H1 (cell line): ENCODE measurements around the gene EPHA1.

ENCODE experiments used
- BRCA1 ChIP-seq: IDR thresholded peaks from 2 replicates; pipeline ENCODE4 v1.6.1; 2012; ENCODE audit warnings: low read depth, low read length, improper control_type of control experiment
- CHD2 ChIP-seq: IDR thresholded peaks from 2 replicates; pipeline ENCODE4 v1.6.1; 2012; ENCODE audit warnings: low read length, improper control_type of control experiment
- CTCF ChIP-seq, 3 experiments: IDR thresholded peaks; 1 replicate in 2 of 3; 2 replicates in 1 of 3; pipeline versions ENCODE4 v1.5.1 to v1.6.1; 2011; ENCODE audit warnings: low read length in 3 of 3, mild to moderate bottlenecking in 3 of 3, inconsistent platforms in 2 of 3, low read depth in 1 of 3, moderate library complexity in 1 of 3; ENCODE audit not compliant: insufficient read depth in 1 of 3; ENCODE audit errors: control extremely low read depth in 1 of 3
- EZH2 ChIP-seq: fragments of 200-600 bp; sonication (generic); IDR thresholded peaks from 2 replicates; pipeline ENCODE4 v1.7.1; 2012; ENCODE audit warnings: low read depth, mild to moderate bottlenecking, moderate library complexity, low read length, inconsistent platforms; ENCODE audit not compliant: severe bottlenecking
- MAX ChIP-seq: IDR thresholded peaks from 2 replicates; pipeline ENCODE4 v1.6.1; 2012; ENCODE audit warnings: inconsistent platforms
- SP1 ChIP-seq: IDR thresholded peaks from 2 replicates; pipeline ENCODE4 v1.6.1; 2011; ENCODE audit warnings: low read depth, low read length

- no peak for TF ChIP-seq CHD2
- TF ChIP-seq EZH2: no peak
- TF ChIP-seq BRCA1: no peak
- TF ChIP-seq MAX: peak; percentile 22; the same call in 1 of the 2 replicates
- no peak for TF ChIP-seq SP1
- TF ChIP-seq CTCF (IDR thresholded peaks at IDR 0.05; ENCODE audit: control extremely low read depth in 1 of 3, insufficient read depth in 1 of 3, low read depth in 1 of 3, low read length in 3 of 3): peak in 2 of 3 experiments; percentile 28 to 63; a peak in 2 of 4 replicates
These were observed 21.3 kb downstream of the EPHA1 start for GRCh38 chr7:143387156-143387975.
